ENCODE data around the gene CLDN14. TPM values are rescaled to one million over a fixed set of nuclear protein-coding genes. Genes with fewer than 3 reads are reported as not detected.

CLDN14 gene
- total RNA-seq, 2 donors from 2014 or later, result 0.20 to 0.37 TPM

- intact Hi-C loops (cut with DNase I, micrococcal nuclease), result no loop called here
- ATAC-seq, result no peak
- DNase-seq, result no peak
Measured at GRCh38 chr21:36420571-36421339, 59.2 kb downstream of the CLDN14 start.

GRCh38 chr21:36419996-36420395, 59.9 kb downstream of the CLDN14 start:
- intact Hi-C loops (cut with DNase I, micrococcal nuclease), result no loop called here
- ATAC-seq (peak; percentile 96), DNase-seq (peak; percentile 68 to 75)

- DNase-seq (no peak), ATAC-seq (no peak)
- intact Hi-C loops (cut with DNase I, micrococcal nuclease), result no loop called here
Measured at GRCh38 chr21:36419241-36419640, 60.7 kb downstream of the CLDN14 start.

- ATAC-seq (no peak), DNase-seq (no peak)
- intact Hi-C loops (cut with DNase I, micrococcal nuclease), result no loop called here
Measured at GRCh38 chr21:36415375-36415774, 64.5 kb downstream of the CLDN14 start.

- no peak for DNase-seq
- ATAC-seq, result no peak
- intact Hi-C loops (cut with DNase I, micrococcal nuclease), result no loop called here
Measured at GRCh38 chr21:36412916-36413315, 67.0 kb downstream of the CLDN14 start.

- ATAC-seq, result no peak
- intact Hi-C loops (cut with DNase I, micrococcal nuclease), result no loop called here
Measured at GRCh38 chr21:36411301-36411700, 68.6 kb downstream of the CLDN14 start.

More at GRCh38 chr21:36411301-36411700, 68.6 kb downstream of the CLDN14 start:
- no peak for DNase-seq

Other genes with a start within 250 kb of the CLDN14 start
- 10 to 100 TPM; 23.4 to 29.7 TPM for gene MORC3, start 159.9 kb downstream of the CLDN14 start, total RNA-seq
- gene CHAF1B, start 94.7 kb downstream of the CLDN14 start, total RNA-seq, result 1 to 10 TPM; 1.4 to 2.7 TPM
- gene SIM2, start 219.0 kb upstream of the CLDN14 start, total RNA-seq, result under 1 TPM in 1 of 2 donors, not detected in 1; 0.34 TPM

Data from left colon (tissue), 2 donors.